HG03039 (cell line): ENCODE measurements around the gene KCNG1.
"Not testable (repeated sequence)": the region's sequence is repeated elsewhere in the genome, so short reads cannot be mapped to it uniquely, and the experiment has no call there.

Source experiments
- ATAC-seq: cut with Tn5 transposase; IDR thresholded peaks from one replicate; pipeline ENCODE4 v1.9.1; 2021; ENCODE audit warnings: mild to moderate bottlenecking, moderate library complexity; ENCODE audit not compliant: unreplicated experiment

Gene KCNG1

DNA sequence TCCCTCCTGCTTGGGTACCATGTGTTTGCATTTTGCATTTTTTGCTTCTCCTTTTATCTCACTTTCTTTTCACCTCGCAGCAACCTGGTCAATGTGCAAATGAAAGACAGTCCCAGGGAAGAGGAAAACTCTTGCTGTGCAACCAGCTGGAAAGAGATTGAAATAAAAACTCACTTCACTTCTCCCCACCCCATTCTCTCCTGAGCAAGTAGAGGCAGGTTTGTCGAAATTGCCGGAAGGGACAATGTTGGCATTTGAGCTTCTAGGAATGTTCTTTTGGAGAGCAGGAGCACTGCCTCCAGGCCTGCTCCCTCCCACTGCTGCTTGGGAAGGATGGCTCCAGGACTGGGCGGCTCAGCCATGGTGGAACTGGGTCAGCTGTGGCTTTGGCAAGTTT is 30.6 kb downstream of the KCNG1 start:
- no peak for ATAC-seq

- no peak for ATAC-seq
Observed at GRCh38 chr20:50991076-50991475, 31.8 kb downstream of the KCNG1 start.

DNA sequence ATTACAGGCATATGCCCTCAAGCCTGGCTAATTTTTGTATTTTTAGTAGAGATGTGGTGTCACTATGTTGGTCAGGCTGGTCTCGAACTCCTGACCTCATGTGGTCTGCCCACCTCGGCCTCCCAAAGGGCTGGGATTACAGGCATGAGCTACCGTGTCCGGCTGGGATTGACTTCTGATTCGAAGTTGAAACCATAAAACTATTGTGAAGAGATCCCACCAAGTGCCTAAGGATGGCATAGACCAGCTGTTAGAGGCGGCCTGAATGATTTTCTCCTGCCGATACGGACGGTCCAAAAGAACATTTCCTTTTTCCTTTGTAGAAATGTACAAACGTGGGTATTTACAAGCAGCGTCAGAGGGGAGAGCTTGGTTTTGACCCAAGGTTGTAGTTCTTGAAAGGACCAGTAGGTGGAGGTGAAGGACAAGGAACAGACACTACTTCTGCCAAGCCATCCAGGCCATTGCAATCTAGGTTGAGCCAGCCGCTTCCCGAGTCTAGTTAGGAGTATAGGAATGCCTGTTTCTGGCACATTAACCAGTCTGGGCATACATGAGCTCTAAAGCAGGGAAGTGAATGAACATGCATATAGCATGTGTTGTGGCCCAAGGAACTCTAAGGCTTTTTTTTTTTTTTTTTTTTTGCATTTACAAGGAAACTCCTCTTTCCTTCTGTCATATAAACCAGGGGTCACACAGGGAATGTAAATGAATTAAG is 35.3 kb downstream of the KCNG1 start:
- ATAC-seq: no peak

- no peak for ATAC-seq
Observed at GRCh38 chr20:50983321-50983720, 39.6 kb downstream of the KCNG1 start.

DNA sequence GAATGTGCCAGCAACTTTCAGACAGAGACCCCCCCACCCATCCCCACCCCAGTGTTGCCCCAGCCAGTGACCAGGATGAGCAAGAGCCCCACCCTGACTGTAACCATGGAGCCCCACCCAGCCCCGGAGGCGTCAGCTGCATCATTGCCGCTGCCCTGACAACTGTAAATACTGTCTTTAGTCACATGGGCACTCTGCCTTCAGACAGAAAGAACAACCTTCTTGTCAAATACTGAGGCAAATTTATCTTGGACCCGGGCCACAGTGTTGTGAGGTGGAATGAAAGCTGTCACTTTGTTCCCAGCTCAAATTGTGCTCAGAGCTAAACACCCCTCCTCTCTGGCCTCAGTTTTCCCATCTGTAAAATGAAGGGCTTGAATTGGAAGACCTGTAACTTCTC is 40.5 kb downstream of the KCNG1 start:
- ATAC-seq: no peak

DNA sequence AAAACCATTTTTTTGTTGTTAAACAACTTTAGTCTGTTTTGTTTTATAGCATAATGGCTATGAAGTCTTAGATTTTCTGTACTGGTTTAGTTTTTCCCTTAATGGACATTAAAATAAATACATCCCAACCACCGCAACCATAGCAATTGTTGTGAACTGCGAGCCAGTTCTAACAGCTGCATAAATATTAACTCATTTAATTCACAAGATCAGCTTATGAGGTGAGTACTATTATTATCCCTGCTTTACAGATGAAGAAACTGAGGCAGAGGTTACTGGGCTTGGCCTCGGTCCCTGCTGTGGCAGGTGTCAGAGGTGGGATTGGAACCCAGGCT is 41.2 kb downstream of the KCNG1 start:
- ATAC-seq: no peak

DNA sequence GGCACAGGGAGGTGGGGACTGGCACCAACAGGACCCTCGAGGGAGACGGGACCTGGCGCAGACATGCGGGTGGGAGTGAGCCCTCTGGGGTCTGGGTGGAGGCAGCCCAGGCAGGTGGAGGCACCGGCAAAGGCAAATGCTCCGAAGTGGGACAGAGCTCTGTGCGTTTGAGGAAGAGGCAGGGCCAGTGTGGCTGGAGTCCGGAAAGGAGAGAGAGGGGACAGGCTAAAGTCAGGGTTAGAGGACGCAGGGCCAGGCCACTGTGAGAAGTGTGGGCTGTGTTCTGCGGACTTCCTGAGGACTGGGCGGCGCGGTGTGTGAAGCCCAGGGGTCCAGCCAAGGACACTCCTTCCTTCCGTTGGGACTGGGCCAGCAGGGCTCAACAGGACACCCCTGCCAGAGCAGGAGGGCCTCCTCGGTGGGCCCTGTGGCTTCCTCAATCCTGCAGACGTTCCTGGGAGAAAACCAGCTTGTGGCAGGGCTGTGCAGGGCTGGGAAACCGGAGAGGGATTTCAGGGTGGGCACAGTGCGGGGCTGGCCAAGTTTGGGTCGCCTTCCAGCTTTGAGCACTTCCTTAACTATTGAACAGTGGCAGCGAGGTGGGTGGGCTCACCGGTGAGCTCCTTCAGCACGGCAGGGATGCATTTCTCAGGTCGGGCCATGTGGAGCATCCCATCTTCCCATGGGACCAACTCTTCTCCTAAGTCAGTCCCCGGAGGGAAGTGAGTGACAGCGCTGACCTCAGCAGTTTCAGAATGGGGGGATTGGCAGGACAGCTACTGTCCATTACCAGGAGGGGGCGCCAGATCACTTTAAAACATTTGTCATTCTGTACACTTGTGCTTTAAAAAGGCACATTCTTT is 41.8 kb downstream of the KCNG1 start:
- ATAC-seq: no peak

DNA sequence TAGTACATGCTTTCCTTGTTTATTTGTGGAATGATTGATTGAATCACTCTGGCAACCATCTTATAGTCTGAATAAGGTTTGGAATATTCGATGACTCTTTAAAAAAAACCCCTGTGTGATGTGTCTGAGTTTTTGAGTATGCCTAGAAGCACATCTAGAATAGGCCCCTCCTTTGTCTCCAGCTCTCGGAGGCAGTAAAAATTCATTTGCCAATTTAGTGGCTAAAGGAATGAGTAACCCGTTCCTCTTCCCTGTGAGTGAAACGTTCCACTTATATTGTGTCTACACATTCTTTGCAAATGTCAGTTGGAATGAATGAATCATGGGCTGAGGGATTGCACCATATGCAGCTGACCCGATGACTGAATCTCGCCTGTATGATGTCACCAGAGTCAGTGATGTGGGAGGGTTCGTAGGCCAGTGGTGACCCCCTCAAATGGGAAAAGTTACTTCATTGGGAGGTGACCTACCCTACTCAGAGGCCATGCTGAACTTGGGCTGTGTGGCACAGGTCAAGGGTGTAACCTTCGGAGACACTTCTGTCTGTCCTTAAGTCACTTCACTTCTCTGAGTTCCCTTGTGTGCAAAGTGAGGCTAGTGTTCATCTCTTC is 42.7 kb downstream of the KCNG1 start:
- no peak for ATAC-seq

GRCh38 chr20:50978533-50978932 is 44.4 kb downstream of the KCNG1 start:
- not testable (repeated sequence) for ATAC-seq

DNA sequence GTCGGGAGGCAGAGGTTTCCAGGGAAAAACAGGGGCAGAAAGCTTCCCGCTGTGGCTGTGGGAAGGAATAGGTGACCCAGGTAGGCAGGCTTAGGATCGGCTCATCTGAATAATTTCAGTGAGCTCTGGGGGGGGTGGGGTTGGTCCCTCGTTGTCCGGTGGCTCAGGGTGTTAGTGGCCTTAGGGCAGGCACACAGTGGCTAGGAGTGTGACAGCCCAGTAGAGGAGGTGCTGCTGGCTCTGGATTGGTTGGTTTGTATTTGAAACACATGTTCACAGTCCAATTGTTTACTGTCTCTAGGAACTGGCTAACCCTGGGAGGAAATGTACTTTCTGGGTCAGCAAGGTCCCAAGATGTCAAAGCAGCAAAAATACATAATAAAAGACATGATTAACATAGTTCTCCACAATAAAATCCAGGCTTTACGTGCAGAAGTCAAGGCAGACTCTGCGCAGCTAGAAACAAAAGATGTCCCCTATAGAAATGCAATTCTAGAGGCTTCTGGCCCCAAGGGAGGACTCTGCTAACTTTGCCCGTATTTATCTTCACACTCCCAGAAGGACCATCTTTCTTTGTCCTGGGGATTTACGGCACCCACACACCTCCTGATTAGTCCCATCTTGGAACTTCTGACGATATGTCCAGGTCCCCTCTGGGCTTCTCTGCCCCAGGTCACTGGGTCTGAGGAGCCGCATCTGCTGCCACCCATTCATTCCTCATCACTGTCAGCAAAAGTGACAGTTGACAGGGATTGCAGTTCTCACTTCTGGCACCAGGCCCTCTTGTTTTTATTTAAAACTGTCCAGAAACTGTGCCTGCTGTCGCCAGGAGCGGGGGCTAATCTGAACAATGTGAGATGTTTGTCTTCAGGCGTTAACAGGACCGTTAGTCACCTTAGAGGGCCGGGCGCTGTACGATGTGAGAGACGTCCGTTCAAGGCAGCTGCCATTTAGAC is 45.6 kb downstream of the KCNG1 start:
- ATAC-seq: no peak

GRCh38 chr20:50975701-50976330 is 47.1 kb downstream of the KCNG1 start:
- no peak for ATAC-seq

- no peak for ATAC-seq
Observed at GRCh38 chr20:50969912-50970311, 53.0 kb downstream of the KCNG1 start.

- no peak for ATAC-seq
Observed at GRCh38 chr20:50969435-50969834, 53.5 kb downstream of the KCNG1 start.

GRCh38 chr20:50968289-50968688 is 54.6 kb downstream of the KCNG1 start:
- no peak for ATAC-seq

GRCh38 chr20:50967586-50967985 is 55.3 kb downstream of the KCNG1 start:
- no peak for ATAC-seq

- no peak for ATAC-seq
Observed at GRCh38 chr20:50959543-50960126, 63.3 kb downstream of the KCNG1 start.

GRCh38 chr20:50958615-50959542 is 64.0 kb downstream of the KCNG1 start, which contains the start of gene MOCS3:
TSS of gene MOCS3 (plus strand) at chr20:50958818. CDS start at chr20:50958843, 25 bp downstream.
- ATAC-seq: peak; percentile 61

- ATAC-seq: peak; percentile 63
Observed at GRCh38 chr20:50957798-50958614, 64.9 kb downstream of the KCNG1 start, which contains the start of gene DPM1. TSS of gene DPM1 (minus strand) at chr20:50958532. CDS start at chr20:50958523, 9 bp downstream.
